NCI-H345 (cell line): ENCODE data around the gene C11orf71.

Experiments used
- DNase-seq: peaks from one replicate; lab custom pipeline; 2025; lab: John Stamatoyannopoulos, UW

The C11orf71 gene, protein sequence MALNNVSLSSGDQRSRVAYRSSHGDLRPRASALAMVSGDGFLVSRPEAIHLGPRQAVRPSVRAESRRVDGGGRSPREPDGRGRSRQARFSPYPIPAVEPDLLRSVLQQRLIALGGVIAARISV

DNA sequence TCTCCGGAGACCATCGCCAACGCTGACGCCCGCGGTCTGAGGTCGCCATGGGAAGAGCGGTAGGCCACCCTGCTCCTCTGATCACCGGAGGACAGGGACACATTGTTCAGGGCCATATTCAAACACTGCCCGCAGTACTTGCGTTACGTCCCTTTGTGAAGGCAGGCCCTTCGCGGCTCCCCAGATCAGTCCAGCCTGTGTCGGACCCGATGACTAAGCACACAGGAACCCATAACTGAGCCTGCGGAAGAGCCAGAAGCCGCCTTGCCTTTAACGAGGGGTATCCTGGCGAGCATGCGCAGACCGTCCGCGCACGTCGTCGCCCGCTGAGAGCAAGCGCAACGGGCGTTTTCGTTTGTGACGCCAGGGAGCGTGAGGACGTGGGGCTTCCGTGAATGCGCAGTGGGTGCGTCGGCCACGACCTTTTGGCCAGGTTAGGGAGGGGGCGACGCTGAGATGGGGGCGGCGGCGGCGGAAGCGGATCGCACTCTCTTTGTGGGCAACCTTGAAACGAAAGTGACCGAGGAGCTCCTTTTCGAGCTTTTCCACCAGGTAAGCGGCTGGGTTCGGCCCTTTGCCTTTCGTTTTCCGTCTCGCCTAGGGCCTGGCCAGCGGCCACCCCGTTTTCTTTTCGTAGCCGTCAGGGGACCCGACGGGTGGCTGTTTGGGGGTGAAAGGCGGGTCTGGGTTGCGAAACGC, at the start of gene C11orf71, which contains the start of gene RBM7:
C11orf71 (minus strand) TSS at position 296 of the 699 bp plus-strand sequence; CDS start at position 116, 180 bp downstream.
RBM7 (plus strand) TSS at position 451 of the 699 bp plus-strand sequence; CDS start at position 457, 6 bp downstream.
- peak; percentile 97 for DNase-seq

DNA sequence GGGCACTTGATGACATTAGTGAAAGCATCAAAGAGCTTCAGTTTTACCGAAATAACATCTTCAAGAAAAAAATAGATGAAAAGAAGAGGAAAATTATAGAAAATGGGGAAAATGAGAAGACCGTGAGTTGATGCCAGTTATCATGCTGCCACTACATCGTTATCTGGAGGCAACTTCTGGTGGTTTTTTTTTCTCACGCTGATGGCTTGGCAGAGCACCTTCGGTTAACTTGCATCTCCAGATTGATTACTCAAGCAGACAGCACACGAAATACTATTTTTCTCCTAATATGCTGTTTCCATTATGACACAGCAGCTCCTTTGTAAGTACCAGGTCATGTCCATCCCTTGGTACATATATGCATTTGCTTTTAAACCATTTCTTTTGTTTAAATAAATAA, 49.5 kb upstream of the C11orf71 start:
- no peak for DNase-seq

DNA sequence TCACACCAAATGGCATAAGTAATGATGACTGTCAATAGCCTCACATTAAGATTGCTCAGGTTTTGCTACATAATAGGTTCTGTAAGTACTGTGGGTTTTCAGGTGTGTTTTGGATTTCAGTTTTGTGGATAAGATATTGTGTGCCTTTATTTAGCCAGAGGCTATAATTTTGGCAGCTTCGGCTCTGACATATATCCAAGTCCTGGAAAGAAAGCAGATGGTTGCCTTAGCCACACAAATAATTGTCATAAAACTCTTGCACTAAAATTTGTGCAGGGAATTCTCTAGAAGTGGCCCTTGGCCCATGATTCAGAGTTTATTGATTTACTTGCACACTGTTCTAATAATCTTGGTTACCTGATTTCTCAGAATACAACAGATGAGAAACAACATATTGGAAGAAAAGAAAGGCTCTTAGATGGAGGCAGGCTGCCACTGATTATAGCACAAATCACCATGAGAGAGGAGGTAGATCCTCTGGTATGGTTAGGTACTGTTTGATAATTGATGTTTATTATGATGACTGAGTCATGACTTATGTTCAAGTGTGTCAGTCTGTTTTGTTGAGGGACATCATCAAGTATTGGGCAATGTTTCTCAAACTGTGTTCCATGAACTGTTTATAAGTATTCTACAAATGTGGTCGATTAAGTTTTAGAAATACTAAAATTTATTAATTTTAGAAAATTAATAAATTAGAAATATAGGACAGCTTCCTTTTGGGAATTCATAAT, 48.6 kb upstream of the C11orf71 start:
- no peak for DNase-seq

DNA sequence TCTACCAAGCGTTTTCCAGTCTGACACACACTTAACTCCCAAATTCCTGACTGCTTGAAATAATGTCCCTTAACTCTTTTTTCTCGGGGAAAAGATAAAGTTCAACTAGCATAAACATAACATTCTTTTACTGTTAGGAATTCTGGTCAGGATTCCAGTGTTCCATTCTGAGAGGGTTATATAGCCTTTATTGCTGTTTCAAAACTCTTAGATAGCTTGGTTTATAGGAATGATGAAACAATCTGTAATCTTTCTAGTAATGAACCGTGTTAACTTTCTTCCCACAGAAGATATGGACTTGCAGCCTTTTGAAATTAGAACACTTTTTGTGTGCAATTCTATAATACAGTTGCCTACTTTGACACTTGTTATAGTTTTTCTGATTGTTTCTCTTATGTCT, 47.6 kb upstream of the C11orf71 start:
- no peak for DNase-seq

DNA sequence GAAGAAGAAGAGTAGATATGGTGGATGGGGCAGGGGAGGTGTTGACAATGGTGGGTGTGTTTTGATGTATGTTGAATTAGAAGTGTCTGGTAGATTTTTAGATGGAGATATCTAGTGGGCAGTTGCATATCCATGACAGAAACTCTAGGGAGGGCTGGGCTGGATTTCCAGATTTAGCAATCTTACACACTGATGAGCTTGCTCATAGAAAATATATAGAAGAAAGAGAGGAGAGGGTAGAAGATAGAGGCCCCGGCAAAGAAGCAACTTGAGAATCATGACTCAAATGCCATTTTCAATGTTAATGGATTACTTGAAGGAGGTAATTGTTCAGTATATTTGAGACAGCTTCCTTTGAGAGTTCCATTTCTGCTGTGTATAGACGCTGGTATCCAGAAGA, 47.1 kb upstream of the C11orf71 start:
- DNase-seq: no peak

DNA sequence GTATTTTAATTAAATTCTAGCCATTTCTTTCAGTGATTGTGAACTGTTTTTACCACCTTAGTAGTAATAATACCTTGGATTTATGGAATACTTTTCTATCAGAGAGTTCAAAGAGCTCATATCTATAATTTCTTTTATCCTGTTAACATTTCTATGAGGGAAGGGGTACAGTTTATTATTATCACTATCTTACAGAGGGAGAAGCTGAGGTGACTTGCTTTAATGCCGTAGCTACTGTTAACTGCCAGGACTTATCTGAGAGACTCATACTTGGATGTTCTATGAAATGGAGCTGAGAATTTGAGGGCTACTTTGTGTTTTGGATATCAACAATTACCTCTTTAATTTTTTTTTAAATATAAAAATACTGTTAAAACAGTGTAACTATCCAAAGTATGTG, 42.2 kb upstream of the C11orf71 start:
- no peak for DNase-seq

DNA sequence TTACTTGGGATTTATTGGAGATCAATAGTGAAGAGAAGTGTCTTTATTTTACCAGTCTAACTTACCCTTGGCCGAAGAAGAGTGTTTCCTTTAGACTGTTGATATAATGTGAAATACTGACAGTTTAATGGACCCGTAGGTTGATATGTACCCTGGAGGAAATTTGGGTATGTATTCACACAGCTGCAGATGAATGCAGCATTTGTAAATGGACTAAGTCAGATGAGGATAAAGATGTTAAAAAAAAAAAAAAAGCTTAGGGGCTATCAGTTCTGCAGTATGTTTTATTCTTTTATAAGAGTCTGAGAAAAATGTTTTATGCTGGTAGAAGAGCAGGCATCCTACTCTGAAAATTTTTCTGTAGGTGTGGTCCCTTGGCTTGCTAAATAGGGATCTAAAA, 41.6 kb upstream of the C11orf71 start:
- no peak for DNase-seq

DNA sequence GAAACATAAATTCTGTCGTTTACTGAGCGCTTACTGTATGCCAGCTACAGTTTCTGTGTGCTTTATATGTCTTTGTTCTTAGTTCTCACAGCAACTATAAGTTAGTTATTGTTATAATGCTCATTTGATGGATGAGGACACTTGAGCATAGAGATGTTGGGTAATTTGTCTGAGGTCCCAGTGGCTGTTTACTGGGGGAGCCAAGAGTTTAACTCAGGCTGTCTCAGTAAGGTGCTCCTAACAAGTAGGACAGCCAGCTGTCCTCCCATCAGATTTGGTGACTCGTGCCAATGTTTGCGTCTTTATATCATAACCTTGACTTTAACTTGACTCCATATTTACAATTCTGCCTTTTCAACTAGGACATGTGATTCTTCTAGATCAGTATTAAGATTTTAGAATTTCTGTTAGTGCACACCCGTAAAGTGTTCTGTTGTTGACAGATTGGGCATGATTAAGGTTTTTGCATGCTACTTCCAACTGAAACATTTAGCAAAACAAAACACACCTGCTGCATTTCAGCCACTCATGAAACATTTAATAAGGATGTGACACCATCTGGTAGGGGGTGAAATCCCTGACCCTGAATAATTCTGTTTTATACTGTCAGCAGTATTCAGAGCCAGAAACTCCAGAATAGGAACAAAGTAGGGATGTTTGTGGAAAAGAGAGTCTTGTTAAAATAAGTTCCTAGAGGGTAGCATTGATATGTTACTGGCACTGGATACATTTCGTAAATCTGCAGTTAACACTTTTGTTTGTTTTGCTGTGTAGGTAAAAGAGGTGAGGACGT, 40.9 kb upstream of the C11orf71 start:
- no peak for DNase-seq

DNA sequence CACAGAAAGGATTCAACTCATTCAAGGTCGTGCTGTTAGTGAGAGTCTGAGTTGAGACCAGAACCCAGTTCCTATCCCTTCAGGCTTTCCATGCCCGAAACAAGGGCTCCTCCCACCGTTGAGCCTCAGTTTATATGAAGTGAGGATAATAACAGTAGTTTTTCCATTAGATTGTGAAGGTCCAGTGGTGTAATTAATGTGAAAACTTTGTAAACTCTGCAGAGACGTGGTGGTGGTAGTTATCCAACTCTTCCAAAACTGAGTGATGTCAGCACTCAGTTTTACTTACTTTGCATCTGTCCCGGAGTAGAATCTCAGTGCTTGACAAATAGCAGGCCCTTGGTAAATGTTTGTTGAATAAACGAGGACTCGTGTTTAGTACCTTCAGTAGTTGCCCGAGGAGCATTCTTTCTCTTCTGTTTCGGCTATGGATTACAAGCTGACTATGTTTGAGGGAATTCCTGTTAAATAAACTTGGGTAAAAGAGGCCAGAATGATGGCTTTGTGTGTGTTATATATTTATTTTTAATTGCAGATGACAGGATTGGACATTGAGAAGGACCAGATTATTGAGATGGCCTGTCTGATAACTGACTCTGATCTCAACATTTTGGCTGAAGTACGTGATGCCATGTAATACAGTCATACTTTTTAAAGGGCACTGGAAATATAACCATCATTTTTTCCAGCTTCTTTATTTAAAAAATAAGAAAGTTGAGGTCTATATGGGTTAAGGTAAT, 40.0 kb upstream of the C11orf71 start:
- no peak for DNase-seq

DNA sequence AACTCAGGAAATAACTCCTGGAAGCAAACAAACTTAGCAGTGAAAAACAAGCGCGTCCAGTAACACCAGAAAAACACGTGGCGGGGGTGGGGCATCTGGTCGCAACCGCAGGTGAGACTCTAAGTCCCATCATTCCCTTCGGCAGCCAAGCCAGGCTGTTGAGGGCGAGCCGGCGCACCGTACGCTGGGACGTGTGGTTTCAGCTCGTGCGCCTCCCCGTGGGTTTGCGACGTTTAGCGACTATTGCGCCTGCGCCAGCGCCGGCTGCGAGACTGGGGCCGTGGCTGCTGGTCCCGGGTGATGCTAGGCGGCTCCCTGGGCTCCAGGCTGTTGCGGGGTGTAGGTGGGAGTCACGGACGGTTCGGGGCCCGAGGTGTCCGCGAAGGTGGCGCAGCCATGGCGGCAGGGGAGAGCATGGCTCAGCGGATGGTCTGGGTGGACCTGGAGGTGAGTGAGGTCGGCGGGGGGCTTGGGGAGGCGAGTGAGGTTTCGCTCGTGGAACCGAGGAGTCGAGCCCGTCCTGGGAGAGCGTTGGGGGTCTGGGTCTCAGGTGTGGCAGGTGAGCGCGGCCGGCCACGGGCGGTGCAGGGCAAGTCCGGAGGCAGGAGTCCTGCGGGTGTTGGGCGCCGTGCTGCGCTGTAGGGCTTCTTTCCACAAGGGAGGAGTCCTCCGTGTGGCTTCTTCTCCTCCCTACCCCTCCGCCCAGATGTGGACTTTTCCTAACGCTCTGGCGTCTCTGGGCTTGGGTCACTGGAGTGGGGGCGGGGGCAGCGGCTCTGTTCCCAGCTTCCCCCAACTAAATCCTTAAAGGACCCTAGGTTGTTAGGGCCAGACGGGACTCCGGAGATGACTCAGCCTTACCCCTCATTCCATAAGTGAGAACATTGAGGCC, 39.2 kb upstream of the C11orf71 start, which contains the start of gene REXO2:
REXO2 (plus strand) TSS at position 239 of the 892 bp plus-strand sequence; CDS start at position 301, 62 bp downstream.
- DNase-seq: peak; percentile 96

DNA sequence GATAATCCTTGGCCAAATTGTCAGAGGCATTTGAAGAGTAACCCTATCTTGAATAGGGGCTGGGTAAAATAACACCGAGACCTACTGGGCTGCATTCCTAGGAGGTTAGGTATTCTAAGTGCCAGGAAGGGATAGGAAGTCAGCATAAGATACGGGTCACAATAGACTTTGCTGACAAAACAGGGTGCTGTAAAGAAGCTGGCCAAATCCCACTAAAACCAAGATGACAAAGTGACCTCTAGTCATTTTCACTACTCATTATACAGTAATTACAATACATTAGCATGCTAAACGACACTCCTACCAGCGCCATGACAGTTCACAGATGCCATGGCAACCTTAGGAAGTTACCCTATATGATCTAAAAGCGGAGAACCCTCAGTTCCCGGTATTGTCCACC, 38.0 kb upstream of the C11orf71 start:
- DNase-seq: no peak

DNA sequence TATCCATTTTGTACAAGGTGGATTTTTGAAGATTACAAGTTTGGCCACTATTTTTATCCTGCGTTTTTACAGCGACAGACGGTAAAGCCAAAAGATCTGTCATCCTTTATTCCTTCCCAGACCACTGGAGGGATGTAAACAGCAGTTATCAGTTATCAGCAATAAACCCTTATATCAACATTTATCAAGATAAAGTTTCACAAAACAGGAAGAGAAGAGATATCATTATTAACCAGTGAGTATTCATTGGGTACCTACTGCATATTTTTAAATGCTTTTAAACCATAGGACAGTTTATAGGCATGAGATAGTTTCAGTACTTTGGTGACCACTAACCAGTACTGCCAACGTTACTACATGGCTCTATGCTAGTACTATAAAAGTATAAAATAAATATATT, 33.1 kb upstream of the C11orf71 start:
- DNase-seq: no peak

DNA sequence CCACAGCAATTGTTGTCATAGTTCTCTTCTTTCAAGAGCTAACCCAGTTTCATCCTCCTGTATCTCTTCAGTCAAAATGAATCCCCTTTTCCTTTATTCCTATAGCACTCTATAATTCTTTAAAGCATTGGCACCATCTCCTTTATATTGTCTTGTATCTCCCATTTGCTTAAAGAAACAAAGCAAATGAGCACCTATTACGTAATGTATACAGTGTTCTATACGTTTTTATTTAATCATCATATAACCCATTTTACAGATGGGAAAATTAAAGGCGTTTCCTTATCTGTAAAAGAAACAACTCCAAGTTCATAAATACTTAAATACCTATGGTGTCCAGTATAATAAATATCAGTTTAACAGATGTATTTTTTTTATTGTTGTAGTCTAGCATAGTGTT, 32.6 kb upstream of the C11orf71 start:
- no peak for DNase-seq

DNA sequence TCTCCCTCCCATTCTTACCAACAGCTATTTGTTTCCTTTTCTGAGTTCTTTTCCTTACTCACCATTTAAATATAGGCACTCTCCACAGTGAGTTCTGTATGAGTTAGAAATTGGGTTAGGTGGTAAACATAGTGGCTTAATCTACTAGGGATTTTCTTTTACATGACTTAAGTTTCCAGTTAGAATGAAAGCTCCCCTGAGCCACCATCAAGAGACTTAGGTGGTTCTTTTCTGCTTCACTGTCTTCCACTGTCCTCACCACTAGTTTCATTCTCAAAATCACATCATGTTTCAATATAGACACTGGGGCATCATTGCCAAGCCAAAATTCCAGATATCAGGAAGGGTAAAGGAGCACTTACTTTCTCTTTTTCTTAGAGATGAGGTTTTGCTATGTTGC, 30.0 kb upstream of the C11orf71 start:
- DNase-seq: no peak

DNA sequence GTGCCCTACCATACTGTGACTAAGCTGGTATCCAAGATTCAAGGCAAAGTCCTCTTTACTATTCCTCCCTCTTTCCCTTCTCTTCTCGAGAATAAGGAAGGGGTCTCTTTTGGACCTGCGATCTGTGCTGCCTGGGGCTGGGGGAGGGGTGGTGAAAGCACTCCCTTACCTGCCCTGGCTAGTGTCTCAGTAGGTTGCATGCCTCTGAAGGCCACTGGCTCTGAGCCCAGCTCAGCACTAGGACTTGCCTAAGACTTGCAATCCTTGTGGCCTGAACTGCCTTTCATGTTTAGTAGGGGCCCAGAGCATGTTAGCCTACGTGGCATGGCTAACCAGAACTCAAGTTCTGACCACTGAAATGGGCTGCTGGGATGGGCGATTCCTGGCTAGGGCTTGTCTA, 26.0 kb upstream of the C11orf71 start:
- no peak for DNase-seq

DNA sequence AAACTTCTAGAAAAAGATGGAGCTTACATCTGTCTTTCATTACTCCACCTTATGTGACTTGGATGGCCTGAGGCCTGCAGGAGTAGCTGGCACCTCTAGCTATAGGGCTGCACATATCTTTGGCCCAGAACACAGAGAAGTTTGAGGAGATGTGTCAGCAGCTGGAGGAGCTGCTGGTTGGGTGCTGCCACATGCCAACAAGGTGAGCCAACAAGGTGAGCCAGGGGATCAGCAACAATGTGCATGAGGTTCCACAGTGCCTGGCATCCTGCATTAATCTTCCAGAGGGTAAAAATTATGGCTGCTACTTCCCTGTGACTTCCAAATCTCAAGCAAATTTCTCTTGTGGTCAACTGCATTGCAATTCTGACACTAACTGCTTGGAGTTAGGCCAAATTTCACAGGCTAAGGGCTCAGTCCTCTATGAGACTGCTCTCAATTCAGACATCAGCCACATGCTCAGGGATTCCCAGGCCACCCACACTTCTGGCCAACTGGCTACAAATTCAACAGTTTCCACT, 16.2 kb upstream of the C11orf71 start:
- no peak for DNase-seq

DNA sequence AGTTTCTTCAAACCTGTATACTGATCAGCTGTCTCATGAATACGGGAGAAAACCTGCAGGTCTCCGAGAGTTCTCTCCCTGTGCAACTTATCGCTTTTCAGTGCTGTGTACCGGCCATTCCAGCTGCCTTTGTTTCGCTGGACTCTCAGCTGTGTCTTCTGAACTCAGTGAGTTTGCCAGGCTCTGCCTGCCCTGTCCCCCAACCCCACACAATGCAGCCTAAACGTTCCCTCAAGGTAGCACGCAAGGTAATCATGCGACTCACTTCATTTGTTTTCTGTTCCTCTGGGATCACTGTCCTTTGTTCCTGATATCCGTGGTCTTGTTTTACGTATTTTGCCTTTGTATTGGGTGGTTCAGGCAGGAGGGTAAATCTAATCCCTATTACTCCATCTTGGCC, 13.6 kb upstream of the C11orf71 start:
- DNase-seq: no peak

DNA sequence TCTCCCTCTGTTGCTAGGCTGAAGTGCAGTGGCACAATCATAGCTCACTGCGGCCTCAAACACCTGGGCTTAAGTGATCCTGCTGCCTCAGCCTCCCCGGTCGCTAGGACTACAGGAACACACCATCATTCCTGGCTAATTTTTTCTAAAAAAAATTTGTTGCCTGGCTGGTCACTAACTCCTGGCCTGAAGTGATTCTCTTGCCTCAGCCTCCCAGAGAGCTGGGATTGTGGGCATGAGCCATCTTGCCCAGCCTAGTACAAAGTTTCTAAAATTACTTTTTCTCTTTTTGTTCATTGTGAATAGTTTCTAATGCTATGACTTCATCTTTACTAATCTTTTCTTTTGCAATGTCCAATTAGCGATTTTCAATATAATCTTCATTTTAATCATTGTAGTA, 12.6 kb upstream of the C11orf71 start:
- DNase-seq: no peak

DNA sequence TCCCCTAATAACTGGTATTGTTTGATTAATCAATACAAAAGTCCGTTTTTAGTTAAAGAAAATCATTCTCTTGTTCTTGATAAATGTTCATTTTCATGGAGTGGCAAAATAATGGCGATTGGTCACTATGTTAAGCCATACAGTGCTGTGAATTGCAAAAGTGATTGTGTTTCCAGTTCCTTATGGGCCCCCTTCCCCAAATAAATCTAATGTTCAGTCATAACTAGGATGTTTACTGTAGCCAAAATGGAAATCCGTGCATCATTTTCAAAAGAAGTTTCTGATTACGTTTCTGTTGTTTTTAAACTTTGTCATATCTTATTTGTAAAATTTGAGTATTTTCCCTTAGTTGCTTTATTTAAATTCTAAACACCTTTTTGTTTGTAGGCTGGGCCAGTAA, 1.0 kb upstream of the C11orf71 start:
- DNase-seq: no peak

DNA sequence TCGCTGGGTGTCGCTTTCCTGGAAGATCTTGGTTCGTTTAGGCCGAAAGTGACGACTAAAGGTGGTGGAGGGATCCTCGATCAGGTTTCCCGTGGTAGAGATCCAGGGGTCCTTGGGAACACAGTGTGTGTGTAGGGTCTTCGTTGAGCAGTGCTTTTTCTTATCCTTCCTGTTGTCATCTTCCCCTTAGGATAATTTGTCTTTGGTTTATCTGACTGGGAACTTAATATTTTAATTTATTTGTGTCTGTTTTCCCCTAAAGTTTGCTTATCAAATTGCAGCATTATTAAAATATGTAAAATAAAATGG, 558 bp upstream of the C11orf71 start:
- DNase-seq: no peak
